ENCODE data around the gene CASZ1.

The CASZ1 gene

DNA sequence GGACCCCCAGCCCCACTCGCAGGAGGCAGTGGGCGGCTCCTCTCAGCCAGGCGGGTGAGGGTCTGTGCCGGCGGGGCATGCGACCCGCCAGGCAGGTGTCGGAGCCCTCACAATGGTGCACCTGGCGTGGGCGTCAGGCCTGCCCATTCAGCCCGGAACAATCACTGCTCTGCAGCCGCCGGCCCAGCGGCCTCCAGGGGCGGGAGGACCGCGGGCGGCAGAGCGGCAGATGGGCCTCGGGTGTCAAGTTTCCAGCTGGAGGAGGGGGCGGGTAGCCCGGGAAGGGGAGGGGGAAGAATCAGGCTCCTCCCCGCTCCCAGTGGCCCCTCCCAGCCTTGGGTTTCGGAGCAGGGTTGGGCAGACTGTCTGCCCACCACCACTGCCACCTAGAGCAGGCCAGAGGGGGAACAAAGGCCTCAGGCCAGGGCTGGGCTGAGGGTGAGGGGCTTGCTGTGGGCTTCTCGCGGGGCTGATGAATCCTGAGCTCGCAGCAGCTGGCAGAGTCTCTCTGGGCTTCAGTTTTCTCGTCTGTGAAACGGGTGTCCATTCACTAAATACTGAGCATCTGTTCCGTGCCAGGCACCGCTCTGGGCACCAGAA lies 39.5 kb upstream of the CASZ1 start:
- peak overlapping the region; percentile 49 for H3K27ac ChIP-seq
- TF ChIP-seq ZFX (IDR thresholded peaks at IDR 0.05; ENCODE audit: borderline replicate concordance): no peak
- peak; percentile 46 for TF ChIP-seq CTCF (IDR thresholded peaks at IDR 0.05)

DNA sequence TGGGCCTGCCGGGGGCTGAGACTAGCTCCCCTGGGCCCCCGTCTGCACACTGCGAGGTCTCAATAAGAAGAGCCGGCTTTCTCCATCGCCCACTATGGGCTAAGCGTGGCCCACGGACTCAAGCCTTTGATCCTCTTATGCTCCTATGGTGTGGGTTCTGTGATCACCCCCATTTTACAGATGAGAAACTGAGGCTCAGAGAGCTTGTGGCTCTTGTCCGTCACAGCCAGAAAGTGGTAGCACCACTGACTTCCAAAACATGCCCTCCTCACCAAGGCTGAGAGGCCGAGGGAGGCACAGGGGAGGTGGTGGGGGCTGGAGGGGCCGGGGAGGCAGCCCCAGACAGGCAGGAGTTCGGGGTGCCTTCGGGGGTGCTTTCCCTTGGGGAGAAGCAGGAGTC lies 39.0 kb upstream of the CASZ1 start:
- H3K27ac ChIP-seq: peak overlapping the region; percentile 49
- TF ChIP-seq CTCF (IDR thresholded peaks at IDR 0.05) (no peak), ZFX (IDR thresholded peaks at IDR 0.05; ENCODE audit: borderline replicate concordance) (no peak)

GRCh38 chr1:10834770-10835412 lies 38.4 kb upstream of the CASZ1 start:
- H3K27ac ChIP-seq: no peak overlapping the region
- TF ChIP-seq ZFX (IDR thresholded peaks at IDR 0.05; ENCODE audit: borderline replicate concordance) (no peak), CTCF (IDR thresholded peaks at IDR 0.05) (no peak)

- no peak overlapping the region for H3K27ac ChIP-seq
- TF ChIP-seq CTCF (IDR thresholded peaks at IDR 0.05) (no peak), ZFX (IDR thresholded peaks at IDR 0.05; ENCODE audit: borderline replicate concordance) (no peak)
Measured at GRCh38 chr1:10833630-10834557, 37.4 kb upstream of the CASZ1 start.

- TF ChIP-seq CTCF (IDR thresholded peaks at IDR 0.05) (no peak), ZFX (IDR thresholded peaks at IDR 0.05; ENCODE audit: borderline replicate concordance) (no peak)
- H3K27ac ChIP-seq: no peak overlapping the region
Measured at GRCh38 chr1:10832703-10833102, 36.3 kb upstream of the CASZ1 start.

- TF ChIP-seq CTCF (IDR thresholded peaks at IDR 0.05) (no peak), ZFX (IDR thresholded peaks at IDR 0.05; ENCODE audit: borderline replicate concordance) (no peak)
- no peak overlapping the region for H3K27ac ChIP-seq
Measured at GRCh38 chr1:10830961-10831668, 34.7 kb upstream of the CASZ1 start.
